GM10248 (cell line): ENCODE measurements around the gene PMEPA1.

Experiments used
- CTCF ChIA-PET: fragments of 300-600 bp; sonication (Branson Sonifier 250); formaldehyde crosslinking; extraction: SDS; loops from one replicate; lab custom pipeline; 2021; ENCODE audit warnings: antibody characterized with exemption; lab: Yijun Ruan, JAX
- POLR2A ChIA-PET: fragments of 350-650 bp; sonication (Branson Sonifier 250); formaldehyde crosslinking; extraction: SDS; loops from one replicate; lab custom pipeline; 2020; ENCODE audit warnings: antibody characterized with exemption; lab: Yijun Ruan, JAX
- DNase-seq: peaks from one replicate; pipeline ENCODE4 v3.0.0; 2012; ENCODE audit errors: extremely low spot score
- CTCF ChIP-seq: IDR thresholded peaks from 2 replicates; pipeline ENCODE4 v1.5.1; 2012; ENCODE audit warnings: mild to moderate bottlenecking, low read depth; ENCODE audit errors: extremely low read depth, missing control alignments, control extremely low read depth

Gene PMEPA1

GRCh38 chr20:57738053-57738452 lies 28.2 kb upstream of the PMEPA1 start:
- CTCF ChIA-PET, result interaction anchor here (1.1 to 1.7 kb wide), 3 partner anchors 8 to 56 kb away, joined by 3 to 4 read pairs (median 3); no protein-coding TSS in a partner anchor
- POLR2A ChIA-PET, result no interaction called here
- DNase-seq, result no peak
- no peak for TF ChIP-seq CTCF

- DNase-seq, result no peak
- CTCF ChIA-PET, result interaction anchor here (1.1 to 1.7 kb wide), 3 partner anchors 9 to 55 kb away, joined by 3 to 4 read pairs (median 3); no protein-coding TSS in a partner anchor
- POLR2A ChIA-PET, result no interaction called here
- no peak for TF ChIP-seq CTCF
These were observed 27.5 kb upstream of the PMEPA1 start for GRCh38 chr20:57737349-57737748.

- no peak for DNase-seq
- POLR2A ChIA-PET, result no interaction called here
- CTCF ChIA-PET, result interaction anchor here (1.1 to 1.5 kb wide), 3 partner anchors 9 to 54 kb away, joined by 3 read pairs; no protein-coding TSS in a partner anchor
- TF ChIP-seq CTCF, result no peak
These were observed 27.0 kb upstream of the PMEPA1 start for GRCh38 chr20:57736738-57737347.

GRCh38 chr20:57735831-57736737 lies 26.3 kb upstream of the PMEPA1 start:
- CTCF ChIA-PET, result interaction anchor here (1.2 kb wide), 1 partner anchor 10 kb away, joined by 3 read pairs; no protein-coding TSS in a partner anchor
- TF ChIP-seq CTCF, result no peak
- no peak for DNase-seq
- POLR2A ChIA-PET, result no interaction called here

- ChIA-PET CTCF (interaction anchor here (1.2 kb wide), 1 partner anchor 32 kb away, joined by 3 read pairs; no protein-coding TSS in a partner anchor), POLR2A (no interaction called here)
- no peak for TF ChIP-seq CTCF
- DNase-seq, result no peak
These were observed 24.9 kb upstream of the PMEPA1 start for GRCh38 chr20:57734754-57735153.

- no peak for TF ChIP-seq CTCF
- CTCF ChIA-PET, result interaction anchor here (1.4 kb wide), 1 partner anchor 10 kb away, joined by 3 read pairs; no protein-coding TSS in a partner anchor
These were observed 22.4 kb upstream of the PMEPA1 start for GRCh38 chr20:57732226-57732625.

More at GRCh38 chr20:57732226-57732625, 22.4 kb upstream of the PMEPA1 start:
- no peak for DNase-seq
- POLR2A ChIA-PET, result no interaction called here
